ENCODE data around the gene NRG2. TPM values are rescaled to one million over a fixed set of nuclear protein-coding genes. Genes with fewer than 3 reads are reported as not detected.

Gene NRG2
- total and polyA plus RNA-seq, 7 experiments from 2014 or later, result 0.05 to 0.22 (median 0.12) TPM; not detected in 3

DNA sequence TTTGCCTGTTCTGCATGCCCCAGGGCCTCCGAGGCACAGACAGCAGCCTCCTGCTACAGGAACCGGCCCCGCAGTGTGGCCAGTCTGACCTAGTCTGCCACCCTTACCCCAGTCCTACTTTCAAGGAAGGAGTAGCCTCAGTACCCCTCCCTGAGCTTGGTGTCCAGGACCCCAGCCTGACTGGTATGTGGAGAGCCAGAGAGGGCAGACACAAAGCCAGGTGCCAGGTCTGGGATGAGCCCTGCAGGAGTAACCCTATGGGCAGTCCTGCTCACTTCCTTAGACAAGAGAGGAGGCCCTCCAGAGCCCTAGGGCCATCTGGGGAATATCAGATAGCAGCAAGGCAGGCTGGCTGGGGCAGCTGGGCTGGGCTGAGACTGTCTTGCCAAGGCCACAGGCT lies 67.8 kb downstream of the NRG2 start:
- Histone ChIP-seq H3K27me3 (ENCODE audit: control insufficient read depth in 2 of 2, insufficient read depth in 2 of 2, low read length in 2 of 2) (no peaks in the 10 kb centered on the region), H3K9me3 (ENCODE audit: control insufficient read depth in 2 of 3, low read length in 3 of 3) (no peaks in the 10 kb centered on the region), H3K27ac (ENCODE audit: low read depth, low read length) (no peak overlapping the region), H3K4me1 (ENCODE audit: control insufficient read depth in 2 of 2, insufficient read depth in 2 of 2, low read length in 2 of 2) (no peaks in the 10 kb centered on the region), H3K4me3 (ENCODE audit: low read length) (no peak overlapping the region), H3K36me3 (ENCODE audit: control insufficient read depth in 2 of 3, insufficient read depth in 3 of 3, low read length in 3 of 3) (no peaks in the 10 kb centered on the region)
- H3K9me3 Mint-ChIP-seq, result peaks cover 0 to 2% (median 0%) of the 10 kb centered on the region in 11 donors
- intact Hi-C loops (cut with micrococcal nuclease), result no loop called here
- POLR2A ChIA-PET, result no interaction called here
- ATAC-seq, result no peak
- H3K4me1 Mint-ChIP-seq, result no peaks in the 10 kb centered on the region
- peaks cover 27 to 48% (median 41%) of the 10 kb centered on the region in 5 donors for H3K27me3 Mint-ChIP-seq
- DNase-seq, result no peak
- no peak overlapping the region for H3K27ac Mint-ChIP-seq
- H3K4me3 Mint-ChIP-seq, result no peak overlapping the region
- no peaks in the 10 kb centered on the region for H3K36me3 Mint-ChIP-seq
- CTCF ChIA-PET, result no interaction called here

- ChIA-PET CTCF (interaction anchor here (0.5 kb wide), 1 partner anchor 15 kb away, joined by 3 read pairs; no protein-coding TSS in a partner anchor), POLR2A (no interaction called here)
- DNase-seq, result no peak
- H3K4me1 Mint-ChIP-seq, result no peaks in the 10 kb centered on the region
- H3K9me3 Mint-ChIP-seq, result peaks cover 0 to 2% (median 0%) of the 10 kb centered on the region in 11 donors
- no peak overlapping the region for H3K4me3 ChIP-seq (ENCODE audit: low read length)
- H3K27me3 ChIP-seq (ENCODE audit: control insufficient read depth in 2 of 2, insufficient read depth in 2 of 2, low read length in 2 of 2), result no peaks in the 10 kb centered on the region
- no peak overlapping the region for H3K27ac Mint-ChIP-seq
- peaks cover 30 to 47% (median 42%) of the 10 kb centered on the region in 5 donors for H3K27me3 Mint-ChIP-seq
- no peaks in the 10 kb centered on the region for H3K36me3 Mint-ChIP-seq
- H3K4me1 ChIP-seq (ENCODE audit: control insufficient read depth in 2 of 2, insufficient read depth in 2 of 2, low read length in 2 of 2), result no peaks in the 10 kb centered on the region
- no peak overlapping the region for H3K27ac ChIP-seq (ENCODE audit: low read depth, low read length)
- no peaks in the 10 kb centered on the region for H3K36me3 ChIP-seq (ENCODE audit: control insufficient read depth in 2 of 3, insufficient read depth in 3 of 3, low read length in 3 of 3)
- intact Hi-C loops (cut with micrococcal nuclease), result no loop called here
- H3K4me3 Mint-ChIP-seq, result no peak overlapping the region
- no peaks in the 10 kb centered on the region for H3K9me3 ChIP-seq (ENCODE audit: control insufficient read depth in 2 of 3, low read length in 3 of 3)
- ATAC-seq, result no peak
Measured at GRCh38 chr5:139974661-139975060, 68.4 kb downstream of the NRG2 start.

- intact Hi-C loops (cut with micrococcal nuclease), result no loop called here
- Histone ChIP-seq H3K4me1 (ENCODE audit: control insufficient read depth in 2 of 2, insufficient read depth in 2 of 2, low read length in 2 of 2) (no peaks in the 10 kb centered on the region), H3K36me3 (ENCODE audit: control insufficient read depth in 2 of 3, insufficient read depth in 3 of 3, low read length in 3 of 3) (no peaks in the 10 kb centered on the region), H3K27me3 (ENCODE audit: control insufficient read depth in 2 of 2, insufficient read depth in 2 of 2, low read length in 2 of 2) (no peaks in the 10 kb centered on the region), H3K9me3 (ENCODE audit: control insufficient read depth in 2 of 3, low read length in 3 of 3) (no peaks in the 10 kb centered on the region), H3K27ac (ENCODE audit: low read depth, low read length) (no peak overlapping the region), H3K4me3 (ENCODE audit: low read length) (no peak overlapping the region)
- Mint-ChIP-seq H3K4me3 (no peak overlapping the region), H3K36me3 (no peaks in the 10 kb centered on the region), H3K27me3 (peaks cover 16 to 34% (median 27%) of the 10 kb centered on the region in 5 donors), H3K9me3 (no peaks in the 10 kb centered on the region), H3K27ac (no peak overlapping the region), H3K4me1 (no peaks in the 10 kb centered on the region)
- no peak for ATAC-seq
- POLR2A ChIA-PET, result interaction anchor here (0.6 kb wide), 1 partner anchor 18 kb away, joined by 3 read pairs; no protein-coding TSS in a partner anchor
- CTCF ChIA-PET, result interaction anchor here (0.8 to 4.9 kb wide), 3 partner anchors 8 to 188 kb away, joined by 3 to 51 read pairs (median 3); no protein-coding TSS in a partner anchor
- DNase-seq, result no peak
Measured at GRCh38 chr5:139971202-139971725, 71.8 kb downstream of the NRG2 start.

GRCh38 chr5:139969318-139969717 lies 73.8 kb downstream of the NRG2 start:
- Mint-ChIP-seq H3K36me3 (no peaks in the 10 kb centered on the region), H3K27me3 (peaks cover 7 to 33% (median 25%) of the 10 kb centered on the region in 5 donors)
- POLR2A ChIA-PET, result interaction anchor here (1.3 kb wide), 1 partner anchor 119 kb away, joined by 3 read pairs; no protein-coding TSS in a partner anchor

GRCh38 chr5:139968547-139969261 lies 74.4 kb downstream of the NRG2 start:
- Histone ChIP-seq H3K4me3 (ENCODE audit: low read length) (no peak overlapping the region), H3K27me3 (ENCODE audit: control insufficient read depth in 2 of 2, insufficient read depth in 2 of 2, low read length in 2 of 2) (no peaks in the 10 kb centered on the region), H3K36me3 (ENCODE audit: control insufficient read depth in 2 of 3, insufficient read depth in 3 of 3, low read length in 3 of 3) (no peaks in the 10 kb centered on the region), H3K27ac (ENCODE audit: low read depth, low read length) (no peak overlapping the region), H3K4me1 (ENCODE audit: control insufficient read depth in 2 of 2, insufficient read depth in 2 of 2, low read length in 2 of 2) (no peaks in the 10 kb centered on the region), H3K9me3 (ENCODE audit: control insufficient read depth in 2 of 3, low read length in 3 of 3) (no peaks in the 10 kb centered on the region)
- DNase-seq (peak; percentile 65 to 88 (median 83)), ATAC-seq (peak; percentile 99)
- Mint-ChIP-seq H3K9me3 (no peaks in the 10 kb centered on the region), H3K27me3 (peaks cover 7 to 33% (median 25%) of the 10 kb centered on the region in 5 donors), H3K4me1 (no peaks in the 10 kb centered on the region), H3K4me3 (no peak overlapping the region), H3K36me3 (no peaks in the 10 kb centered on the region), H3K27ac (no peak overlapping the region)
- ChIA-PET CTCF (interaction anchor here (0.6 to 4.9 kb wide), 29 partner anchors 8 to 193 kb away, joined by 3 to 51 read pairs (median 4); partner anchors contain the start of gene PSD2), POLR2A (interaction anchor here (1.3 kb wide), 1 partner anchor 119 kb away, joined by 3 read pairs; no protein-coding TSS in a partner anchor)
- intact Hi-C loops (cut with micrococcal nuclease), result loop anchor here (1.0 to 10.0 kb wide), 5 partner anchors 74 to 189 kb away; partner anchors contain the start of gene NRG2 (in 1 of the 2)

More at GRCh38 chr5:139969318-139969717, 73.8 kb downstream of the NRG2 start:
- Mint-ChIP-seq H3K4me3 (no peak overlapping the region), H3K27ac (no peak overlapping the region), H3K9me3 (no peaks in the 10 kb centered on the region), H3K4me1 (no peaks in the 10 kb centered on the region)
- no peak overlapping the region for H3K27ac ChIP-seq (ENCODE audit: low read depth, low read length)
- no peaks in the 10 kb centered on the region for H3K36me3 ChIP-seq (ENCODE audit: control insufficient read depth in 2 of 3, insufficient read depth in 3 of 3, low read length in 3 of 3)
- DNase-seq (no peak), ATAC-seq (no peak)
- intact Hi-C loops (cut with micrococcal nuclease), result loop anchor here in 1 of 2 donors (2.0 to 10.0 kb wide), 3 partner anchors 73 to 125 kb away; partner anchors contain the start of gene NRG2
- no peak overlapping the region for H3K4me3 ChIP-seq (ENCODE audit: low read length)
- H3K9me3 ChIP-seq (ENCODE audit: control insufficient read depth in 2 of 3, low read length in 3 of 3), result no peaks in the 10 kb centered on the region
- H3K27me3 ChIP-seq (ENCODE audit: control insufficient read depth in 2 of 2, insufficient read depth in 2 of 2, low read length in 2 of 2), result no peaks in the 10 kb centered on the region
- H3K4me1 ChIP-seq (ENCODE audit: control insufficient read depth in 2 of 2, insufficient read depth in 2 of 2, low read length in 2 of 2), result no peaks in the 10 kb centered on the region
- CTCF ChIA-PET, result interaction anchor here (0.6 to 4.9 kb wide), 27 partner anchors 9 to 194 kb away, joined by 3 to 51 read pairs (median 4); partner anchors contain the start of gene PSD2

DNA sequence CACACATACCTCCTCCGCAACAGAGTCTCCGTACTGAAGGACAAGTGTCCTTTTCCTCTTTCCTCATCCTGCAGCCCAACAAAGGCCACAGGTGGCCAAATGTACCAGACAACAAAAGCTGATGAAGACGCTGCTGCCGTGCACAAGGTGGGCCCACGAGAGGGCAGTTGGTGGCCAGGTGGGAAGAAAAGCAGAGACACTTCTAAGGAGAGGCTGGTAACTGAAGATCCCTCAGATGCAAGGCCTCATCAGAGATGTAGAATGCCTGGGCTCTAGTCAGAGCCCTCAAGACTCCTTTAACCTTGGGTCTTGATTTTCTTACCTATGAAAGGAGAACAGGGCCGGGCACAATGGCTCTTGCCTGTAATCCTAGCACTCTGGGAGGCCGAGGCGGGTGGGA lies 75.7 kb downstream of the NRG2 start:
- Histone ChIP-seq H3K27ac (ENCODE audit: low read depth, low read length) (no peak overlapping the region), H3K36me3 (ENCODE audit: control insufficient read depth in 2 of 3, insufficient read depth in 3 of 3, low read length in 3 of 3) (no peaks in the 10 kb centered on the region), H3K27me3 (ENCODE audit: control insufficient read depth in 2 of 2, insufficient read depth in 2 of 2, low read length in 2 of 2) (no peaks in the 10 kb centered on the region), H3K9me3 (ENCODE audit: control insufficient read depth in 2 of 3, low read length in 3 of 3) (no peaks in the 10 kb centered on the region), H3K4me1 (ENCODE audit: control insufficient read depth in 2 of 2, insufficient read depth in 2 of 2, low read length in 2 of 2) (no peaks in the 10 kb centered on the region), H3K4me3 (ENCODE audit: low read length) (no peak overlapping the region)
- peaks cover 4 to 29% (median 21%) of the 10 kb centered on the region in 5 donors for H3K27me3 Mint-ChIP-seq
- ATAC-seq (no peak), DNase-seq (no peak)
- no peak overlapping the region for H3K27ac Mint-ChIP-seq
- H3K9me3 Mint-ChIP-seq, result no peaks in the 10 kb centered on the region
- no peak overlapping the region for H3K4me3 Mint-ChIP-seq
- ChIA-PET POLR2A (no interaction called here), CTCF (interaction anchor here (0.9 to 4.9 kb wide), 3 partner anchors 9 to 180 kb away, joined by 3 to 51 read pairs (median 8); no protein-coding TSS in a partner anchor)
- no peaks in the 10 kb centered on the region for H3K36me3 Mint-ChIP-seq
- H3K4me1 Mint-ChIP-seq, result no peaks in the 10 kb centered on the region
- intact Hi-C loops (cut with micrococcal nuclease), result loop anchor here in 1 of 2 donors (5.0 to 10.0 kb wide), 2 partner anchors 105 to 123 kb away; no protein-coding TSS in a partner anchor
